ENCODE measurements around the gene OLAH.
"Not testable (repeated sequence)": the region's sequence is repeated elsewhere in the genome, so short reads cannot be mapped to it uniquely, and the experiment has no call there.

OLAH gene

GRCh38 chr10:15043674-15044073 lies at the start of gene OLAH:
Gene OLAH, plus strand, starts transcription at chr10:15043943. Its CDS starts 3,346 bp downstream, at chr10:15047289.
- Histone ChIP-seq H3K27ac (ENCODE audit: low read length) (no peak within 1 kb of the TSS), H3K4me1 (ENCODE audit: control insufficient read depth, insufficient read depth, low read length) (no peaks in the 10 kb centered on the region), H3K27me3 (ENCODE audit: control insufficient read depth in 1 of 2, insufficient read depth in 2 of 2, low read length in 2 of 2) (no peaks in the 10 kb centered on the region), H3K9me3 (ENCODE audit: control insufficient read depth in 2 of 2, low read length in 2 of 2) (no peaks in the 10 kb centered on the region), H3K9ac (ENCODE audit: low read length in 2 of 2) (no peak within 1 kb of the TSS), H3K4me3 (ENCODE audit: low read length in 2 of 2) (no peak within 1 kb of the TSS), H3K36me3 (ENCODE audit: control insufficient read depth in 2 of 2, insufficient read depth in 2 of 2, low read length in 2 of 2) (no peaks in the 10 kb centered on the region)

GRCh38 chr10:14995964-14996565 lies 47.7 kb upstream of the OLAH start:
- H3K27me3 ChIP-seq (ENCODE audit: control insufficient read depth in 1 of 2, insufficient read depth in 2 of 2, low read length in 2 of 2), result no peaks in the 10 kb centered on the region
- H3K27ac ChIP-seq (ENCODE audit: low read length), result no peak overlapping the region
- H3K4me1 ChIP-seq (ENCODE audit: control insufficient read depth, insufficient read depth, low read length), result no peaks in the 10 kb centered on the region
- H3K9me3 ChIP-seq (ENCODE audit: control insufficient read depth in 2 of 2, low read length in 2 of 2), result no peaks in the 10 kb centered on the region
- no peak overlapping the region for H3K9ac ChIP-seq (ENCODE audit: low read length in 2 of 2)
- no peaks in the 10 kb centered on the region for H3K36me3 ChIP-seq (ENCODE audit: control insufficient read depth in 2 of 2, insufficient read depth in 2 of 2, low read length in 2 of 2)
- H3K4me3 ChIP-seq (ENCODE audit: low read length in 2 of 2), result peak overlapping the region in 1 of 2 donors; percentile 22

GRCh38 chr10:15013530-15013929 lies 30.2 kb upstream of the OLAH start:
- not testable (repeated sequence) for H3K4me3 ChIP-seq (ENCODE audit: low read length in 2 of 2); H3K9ac ChIP-seq (ENCODE audit: low read length in 2 of 2); H3K4me1 ChIP-seq (ENCODE audit: control insufficient read depth, insufficient read depth, low read length); H3K27ac ChIP-seq (ENCODE audit: low read length); H3K27me3 ChIP-seq (ENCODE audit: control insufficient read depth in 1 of 2, insufficient read depth in 2 of 2, low read length in 2 of 2); H3K36me3 ChIP-seq (ENCODE audit: control insufficient read depth in 2 of 2, insufficient read depth in 2 of 2, low read length in 2 of 2); H3K9me3 ChIP-seq (ENCODE audit: control insufficient read depth in 2 of 2, low read length in 2 of 2)

GRCh38 chr10:15015451-15015850 lies 28.3 kb upstream of the OLAH start:
- Histone ChIP-seq H3K36me3 (ENCODE audit: control insufficient read depth in 2 of 2, insufficient read depth in 2 of 2, low read length in 2 of 2) (no peaks in the 10 kb centered on the region), H3K27me3 (ENCODE audit: control insufficient read depth in 1 of 2, insufficient read depth in 2 of 2, low read length in 2 of 2) (no peaks in the 10 kb centered on the region), H3K4me3 (ENCODE audit: low read length in 2 of 2) (no peak overlapping the region), H3K27ac (ENCODE audit: low read length) (no peak overlapping the region), H3K9ac (ENCODE audit: low read length in 2 of 2) (no peak overlapping the region), H3K4me1 (ENCODE audit: control insufficient read depth, insufficient read depth, low read length) (no peaks in the 10 kb centered on the region), H3K9me3 (ENCODE audit: control insufficient read depth in 2 of 2, low read length in 2 of 2) (no peaks in the 10 kb centered on the region)

GRCh38 chr10:15020966-15021365 lies 22.8 kb upstream of the OLAH start:
- H3K4me1 ChIP-seq (ENCODE audit: control insufficient read depth, insufficient read depth, low read length); H3K27me3 ChIP-seq (ENCODE audit: control insufficient read depth in 1 of 2, insufficient read depth in 2 of 2, low read length in 2 of 2); H3K4me3 ChIP-seq (ENCODE audit: low read length in 2 of 2); H3K9ac ChIP-seq (ENCODE audit: low read length in 2 of 2); H3K27ac ChIP-seq (ENCODE audit: low read length); H3K9me3 ChIP-seq (ENCODE audit: control insufficient read depth in 2 of 2, low read length in 2 of 2); H3K36me3 ChIP-seq (ENCODE audit: control insufficient read depth in 2 of 2, insufficient read depth in 2 of 2, low read length in 2 of 2): not testable (repeated sequence)

GRCh38 chr10:15023079-15023478 lies 20.7 kb upstream of the OLAH start:
- H3K27ac ChIP-seq (ENCODE audit: low read length); H3K9me3 ChIP-seq (ENCODE audit: control insufficient read depth in 2 of 2, low read length in 2 of 2); H3K4me1 ChIP-seq (ENCODE audit: control insufficient read depth, insufficient read depth, low read length); H3K36me3 ChIP-seq (ENCODE audit: control insufficient read depth in 2 of 2, insufficient read depth in 2 of 2, low read length in 2 of 2); H3K9ac ChIP-seq (ENCODE audit: low read length in 2 of 2); H3K4me3 ChIP-seq (ENCODE audit: low read length in 2 of 2); H3K27me3 ChIP-seq (ENCODE audit: control insufficient read depth in 1 of 2, insufficient read depth in 2 of 2, low read length in 2 of 2): not testable (repeated sequence)

GRCh38 chr10:15024017-15025004 lies 19.4 kb upstream of the OLAH start:
- H3K27ac ChIP-seq (ENCODE audit: low read length); H3K9me3 ChIP-seq (ENCODE audit: control insufficient read depth in 2 of 2, low read length in 2 of 2); H3K4me1 ChIP-seq (ENCODE audit: control insufficient read depth, insufficient read depth, low read length); H3K27me3 ChIP-seq (ENCODE audit: control insufficient read depth in 1 of 2, insufficient read depth in 2 of 2, low read length in 2 of 2); H3K36me3 ChIP-seq (ENCODE audit: control insufficient read depth in 2 of 2, insufficient read depth in 2 of 2, low read length in 2 of 2); H3K4me3 ChIP-seq (ENCODE audit: low read length in 2 of 2); H3K9ac ChIP-seq (ENCODE audit: low read length in 2 of 2): not testable (repeated sequence)

- not testable (repeated sequence) for H3K4me1 ChIP-seq (ENCODE audit: control insufficient read depth, insufficient read depth, low read length); H3K9ac ChIP-seq (ENCODE audit: low read length in 2 of 2); H3K27me3 ChIP-seq (ENCODE audit: control insufficient read depth in 1 of 2, insufficient read depth in 2 of 2, low read length in 2 of 2); H3K4me3 ChIP-seq (ENCODE audit: low read length in 2 of 2); H3K9me3 ChIP-seq (ENCODE audit: control insufficient read depth in 2 of 2, low read length in 2 of 2); H3K27ac ChIP-seq (ENCODE audit: low read length); H3K36me3 ChIP-seq (ENCODE audit: control insufficient read depth in 2 of 2, insufficient read depth in 2 of 2, low read length in 2 of 2)
Measured at GRCh38 chr10:15025040-15025439, 18.7 kb upstream of the OLAH start.

GRCh38 chr10:15027741-15028140 lies 16.0 kb upstream of the OLAH start:
- Histone ChIP-seq H3K4me3 (ENCODE audit: low read length in 2 of 2) (no peak overlapping the region), H3K9ac (ENCODE audit: low read length in 2 of 2) (no peak overlapping the region), H3K27me3 (ENCODE audit: control insufficient read depth in 1 of 2, insufficient read depth in 2 of 2, low read length in 2 of 2) (no peaks in the 10 kb centered on the region), H3K27ac (ENCODE audit: low read length) (no peak overlapping the region), H3K9me3 (ENCODE audit: control insufficient read depth in 2 of 2, low read length in 2 of 2) (no peaks in the 10 kb centered on the region), H3K36me3 (ENCODE audit: control insufficient read depth in 2 of 2, insufficient read depth in 2 of 2, low read length in 2 of 2) (no peaks in the 10 kb centered on the region), H3K4me1 (ENCODE audit: control insufficient read depth, insufficient read depth, low read length) (no peaks in the 10 kb centered on the region)

- Histone ChIP-seq H3K27ac (ENCODE audit: low read length) (no peak overlapping the region), H3K9me3 (ENCODE audit: control insufficient read depth in 2 of 2, low read length in 2 of 2) (no peaks in the 10 kb centered on the region), H3K4me1 (ENCODE audit: control insufficient read depth, insufficient read depth, low read length) (no peaks in the 10 kb centered on the region), H3K9ac (ENCODE audit: low read length in 2 of 2) (no peak overlapping the region), H3K27me3 (ENCODE audit: control insufficient read depth in 1 of 2, insufficient read depth in 2 of 2, low read length in 2 of 2) (no peaks in the 10 kb centered on the region), H3K36me3 (ENCODE audit: control insufficient read depth in 2 of 2, insufficient read depth in 2 of 2, low read length in 2 of 2) (no peaks in the 10 kb centered on the region), H3K4me3 (ENCODE audit: low read length in 2 of 2) (no peak overlapping the region)
Measured at GRCh38 chr10:15035385-15036301, 8.1 kb upstream of the OLAH start.

All from stomach smooth muscle (tissue), 2 donors.